Measurements from ENCODE around the gene MPP7.
"Not testable (repeated sequence)": the region's sequence is repeated elsewhere in the genome, so short reads cannot be mapped to it uniquely, and the experiment has no call there.

The MPP7 gene

DNA sequence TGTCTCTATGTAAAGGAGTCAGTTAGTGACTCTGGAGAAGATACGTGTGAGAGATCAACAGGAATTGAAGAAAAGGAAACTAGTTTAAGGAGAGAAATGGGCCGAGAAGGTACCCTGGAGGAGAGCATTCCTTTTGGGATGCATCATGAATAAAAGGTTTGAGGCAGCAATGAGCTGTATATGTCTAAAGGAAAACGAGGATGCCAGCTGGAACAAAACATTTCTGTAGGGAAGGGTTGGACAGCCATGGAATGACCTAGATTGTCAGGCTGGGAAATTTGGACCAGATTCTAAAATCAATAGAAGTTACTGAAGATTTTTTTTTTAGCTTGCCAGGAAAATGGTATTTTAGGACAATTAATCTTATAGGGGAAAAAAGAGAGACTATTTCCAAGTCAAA lies 17.2 kb upstream of the MPP7 start:
- DNase-seq (ENCODE audit: low read depth in 1 of 2, low spot score in 1 of 2) = no peak
- in situ Hi-C loops (cut with HindIII; ENCODE audit: low pct_unique_long_range_greater_than_20kb, low sequenced_read_pairs) = no loop called here
- no peak for TF ChIP-seq JUND (IDR thresholded peaks at IDR 0.05; ENCODE audit: low read depth)

DNA sequence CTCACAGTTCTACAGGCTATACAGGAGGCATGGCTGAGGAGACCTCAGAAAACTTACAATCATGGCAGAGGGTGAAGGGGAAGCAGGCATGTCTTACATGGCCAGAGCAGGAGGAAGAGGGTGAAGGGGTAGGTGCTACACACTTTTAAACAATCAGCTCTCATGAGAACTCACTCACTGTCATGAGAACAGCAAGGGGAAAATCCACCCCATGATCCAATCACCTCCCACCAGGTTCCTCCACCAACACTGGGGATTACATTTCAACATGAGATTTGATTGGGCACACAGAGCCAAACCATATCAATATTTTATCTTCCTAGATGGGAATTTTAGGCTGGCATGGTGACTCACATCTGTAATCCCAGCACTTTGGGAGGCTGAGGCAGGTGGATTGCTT lies 16.2 kb upstream of the MPP7 start:
- in situ Hi-C loops (cut with HindIII; ENCODE audit: low pct_unique_long_range_greater_than_20kb, low sequenced_read_pairs) = not testable (repeated sequence)

DNA sequence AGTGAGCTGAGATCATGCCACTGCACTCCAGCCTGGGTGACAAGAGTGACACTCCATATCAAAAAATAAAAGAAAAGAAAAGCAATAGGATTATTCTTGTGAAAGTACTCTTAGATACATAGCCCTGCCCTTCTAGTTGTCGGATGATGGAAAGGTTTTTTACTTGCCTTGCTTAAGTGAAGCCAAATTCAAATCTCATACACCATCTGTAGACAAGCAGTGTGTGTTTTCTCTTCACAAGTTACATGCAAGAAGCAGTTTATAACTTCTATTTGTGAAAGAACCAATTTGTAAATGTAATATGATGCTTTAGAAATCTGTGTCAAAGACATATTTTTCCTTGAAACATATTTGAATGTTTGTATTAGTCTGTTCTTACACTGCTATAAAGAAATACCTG lies 15.8 kb upstream of the MPP7 start:
- in situ Hi-C loops (cut with HindIII; ENCODE audit: low pct_unique_long_range_greater_than_20kb, low sequenced_read_pairs) = no loop called here

More for the DNA sequence above, 16.2 kb upstream of the MPP7 start:
- DNase-seq (ENCODE audit: low read depth in 1 of 2, low spot score in 1 of 2) = not testable (repeated sequence)

DNA sequence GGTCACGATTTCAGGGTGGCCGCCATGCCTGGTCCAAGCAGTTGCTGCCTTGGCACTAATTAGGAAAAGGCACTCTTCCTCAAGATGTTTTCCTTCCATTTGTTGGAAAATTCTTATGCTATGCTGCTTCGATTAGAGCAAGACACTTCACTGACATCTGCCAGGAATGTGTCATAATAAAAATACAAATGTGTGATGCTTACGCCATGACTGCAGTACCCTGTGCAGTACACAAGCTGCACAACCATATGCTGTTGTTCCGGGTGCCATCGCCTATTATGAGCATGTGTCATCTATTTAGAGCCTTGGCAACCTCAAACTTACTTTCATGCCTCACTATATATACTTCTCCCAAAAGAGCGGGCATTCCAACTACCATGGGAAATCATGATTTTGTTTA lies 14.9 kb upstream of the MPP7 start:
- in situ Hi-C loops (cut with HindIII; ENCODE audit: low pct_unique_long_range_greater_than_20kb, low sequenced_read_pairs) = no loop called here
- TF ChIP-seq JUND (IDR thresholded peaks at IDR 0.05; ENCODE audit: low read depth) = no peak
- DNase-seq (ENCODE audit: low read depth in 1 of 2, low spot score in 1 of 2) = no peak

More for the DNA sequence above, 15.8 kb upstream of the MPP7 start:
- no peak for DNase-seq (ENCODE audit: low read depth in 1 of 2, low spot score in 1 of 2)
- no peak for TF ChIP-seq JUND (IDR thresholded peaks at IDR 0.05; ENCODE audit: low read depth)

DNA sequence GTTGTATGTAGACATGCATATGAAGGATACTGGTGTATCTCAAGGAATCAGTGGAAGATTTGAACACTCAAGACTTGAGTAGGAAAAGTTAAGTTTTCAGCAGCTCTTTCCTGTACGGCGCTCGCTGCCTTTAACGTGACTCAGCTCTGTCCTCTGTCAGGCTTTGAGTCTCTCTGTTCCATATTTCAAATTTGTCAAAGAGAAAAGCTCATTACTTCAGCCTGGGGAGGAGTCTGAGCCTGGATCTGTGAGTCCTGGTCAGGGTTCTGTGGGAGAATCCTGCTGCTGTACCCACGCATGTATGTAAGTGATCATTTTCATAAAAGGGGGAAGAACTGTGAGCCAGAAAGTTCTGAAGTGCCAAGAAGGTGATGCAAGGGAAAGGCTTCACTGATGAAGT lies 13.8 kb upstream of the MPP7 start:
- TF ChIP-seq JUND (IDR thresholded peaks at IDR 0.05; ENCODE audit: low read depth) = no peak
- in situ Hi-C loops (cut with HindIII; ENCODE audit: low pct_unique_long_range_greater_than_20kb, low sequenced_read_pairs) = no loop called here

DNA sequence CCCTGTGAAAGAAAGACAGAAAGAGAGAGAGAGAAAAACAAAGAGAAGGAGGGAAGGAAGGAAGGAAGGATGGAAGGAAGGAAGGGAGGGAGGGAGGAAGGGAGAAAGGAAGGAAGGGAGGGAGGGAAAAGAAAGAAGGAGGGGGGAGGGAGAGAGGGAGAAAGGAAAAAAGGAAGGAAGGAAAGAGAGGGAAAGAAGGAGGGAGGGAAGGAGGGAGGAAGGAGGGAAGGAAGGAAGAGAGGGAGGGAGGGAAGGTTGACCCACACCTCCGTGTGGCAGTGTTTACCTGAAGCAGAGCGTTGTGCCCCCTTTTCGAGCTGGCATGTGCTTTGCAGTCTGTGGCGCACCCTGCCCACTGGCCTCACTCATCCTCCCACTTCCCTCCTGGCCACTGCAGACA lies 12.3 kb upstream of the MPP7 start:
- no peak for TF ChIP-seq JUND (IDR thresholded peaks at IDR 0.05; ENCODE audit: low read depth)
- in situ Hi-C loops (cut with HindIII; ENCODE audit: low pct_unique_long_range_greater_than_20kb, low sequenced_read_pairs) = no loop called here
- DNase-seq (ENCODE audit: low read depth in 1 of 2, low spot score in 1 of 2) = no peak

More for the DNA sequence above, 13.8 kb upstream of the MPP7 start:
- DNase-seq (ENCODE audit: low read depth in 1 of 2, low spot score in 1 of 2) = no peak

DNA sequence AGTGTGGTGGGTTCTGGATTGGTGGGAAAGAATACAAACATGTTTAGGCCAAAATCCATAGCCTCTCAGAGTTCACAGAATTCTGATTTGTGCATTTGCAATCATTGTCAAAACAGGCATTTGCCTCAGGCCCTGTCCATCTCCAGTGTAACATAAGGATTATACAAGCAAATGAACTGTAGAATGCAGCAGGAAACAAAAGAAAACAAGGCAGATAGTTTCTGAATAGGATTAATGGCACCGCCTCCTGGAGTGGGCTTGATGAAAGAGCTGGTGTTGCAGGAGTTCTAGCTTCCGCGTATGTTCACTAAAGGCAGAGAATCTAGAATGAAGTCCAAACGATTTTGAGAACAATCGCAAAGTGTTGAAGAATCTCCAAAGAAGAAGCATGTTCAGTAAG lies 11.3 kb upstream of the MPP7 start:
- in situ Hi-C loops (cut with HindIII; ENCODE audit: low pct_unique_long_range_greater_than_20kb, low sequenced_read_pairs) = no loop called here
- no peak for TF ChIP-seq JUND (IDR thresholded peaks at IDR 0.05; ENCODE audit: low read depth)
- no peak for DNase-seq (ENCODE audit: low read depth in 1 of 2, low spot score in 1 of 2)

DNA sequence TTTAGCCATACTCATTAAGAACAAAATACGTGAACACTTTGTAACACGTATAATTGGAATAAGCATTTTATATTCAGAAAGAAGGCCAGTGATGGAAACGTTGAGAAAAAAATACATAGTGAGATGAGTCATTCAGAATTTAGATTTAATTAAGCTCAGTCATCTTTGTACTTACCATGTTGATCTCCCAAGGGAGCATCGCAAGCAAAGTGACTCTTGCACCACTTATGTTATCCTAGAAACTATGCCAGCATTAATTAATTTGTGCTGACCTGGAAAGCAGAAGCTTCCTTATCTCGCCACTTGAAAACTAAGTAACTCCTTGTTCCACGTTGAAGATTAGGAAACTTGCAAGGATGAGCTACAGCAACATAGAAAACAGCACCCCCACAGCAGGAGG lies 9.7 kb upstream of the MPP7 start:
- TF ChIP-seq JUND (IDR thresholded peaks at IDR 0.05; ENCODE audit: low read depth) = no peak
- in situ Hi-C loops (cut with HindIII; ENCODE audit: low pct_unique_long_range_greater_than_20kb, low sequenced_read_pairs) = no loop called here
- no peak for DNase-seq (ENCODE audit: low read depth in 1 of 2, low spot score in 1 of 2)

DNA sequence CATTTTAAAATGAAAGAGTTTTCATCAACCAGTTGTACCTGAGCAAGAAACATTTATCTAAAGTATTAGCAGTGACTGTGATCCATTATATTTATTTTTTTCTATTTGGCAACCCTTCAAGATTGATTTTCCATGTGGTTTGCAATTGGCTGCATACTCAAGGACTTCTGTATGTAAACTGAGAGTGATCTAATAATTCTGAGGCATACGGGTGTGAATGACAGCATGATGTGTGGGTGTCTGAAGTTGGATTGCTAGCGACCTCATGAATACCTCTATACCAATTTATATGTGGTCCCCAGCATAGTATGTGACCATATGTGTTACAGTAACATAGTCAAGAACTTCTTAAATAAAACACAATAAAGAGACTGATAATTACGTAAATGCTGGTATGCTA lies 8.2 kb upstream of the MPP7 start:
- no peak for DNase-seq (ENCODE audit: low read depth in 1 of 2, low spot score in 1 of 2)
- no peak for TF ChIP-seq JUND (IDR thresholded peaks at IDR 0.05; ENCODE audit: low read depth)
- in situ Hi-C loops (cut with HindIII; ENCODE audit: low pct_unique_long_range_greater_than_20kb, low sequenced_read_pairs) = no loop called here

DNA sequence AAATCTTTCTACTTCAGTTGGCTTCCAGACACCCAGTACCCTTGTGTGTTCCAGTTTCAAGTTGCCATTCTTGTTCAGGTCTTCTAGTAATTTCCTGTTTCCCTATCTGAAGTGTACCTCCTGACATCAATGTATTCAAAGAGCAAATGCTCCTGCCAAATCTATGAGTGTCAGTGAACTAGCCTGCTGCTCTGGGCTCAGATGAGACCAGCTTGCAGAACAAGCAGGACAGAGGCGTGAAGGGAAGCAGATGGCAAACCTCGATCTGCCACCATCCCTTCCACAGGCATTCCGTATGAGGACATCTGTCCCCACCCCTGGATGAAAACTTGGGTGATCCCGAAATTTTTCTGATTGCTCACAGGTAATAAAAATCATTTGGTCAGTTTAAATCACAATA lies 4.4 kb upstream of the MPP7 start:
- in situ Hi-C loops (cut with HindIII; ENCODE audit: low pct_unique_long_range_greater_than_20kb, low sequenced_read_pairs) = no loop called here
- no peak for DNase-seq (ENCODE audit: low read depth in 1 of 2, low spot score in 1 of 2)
- no peak for TF ChIP-seq JUND (IDR thresholded peaks at IDR 0.05; ENCODE audit: low read depth)

DNA sequence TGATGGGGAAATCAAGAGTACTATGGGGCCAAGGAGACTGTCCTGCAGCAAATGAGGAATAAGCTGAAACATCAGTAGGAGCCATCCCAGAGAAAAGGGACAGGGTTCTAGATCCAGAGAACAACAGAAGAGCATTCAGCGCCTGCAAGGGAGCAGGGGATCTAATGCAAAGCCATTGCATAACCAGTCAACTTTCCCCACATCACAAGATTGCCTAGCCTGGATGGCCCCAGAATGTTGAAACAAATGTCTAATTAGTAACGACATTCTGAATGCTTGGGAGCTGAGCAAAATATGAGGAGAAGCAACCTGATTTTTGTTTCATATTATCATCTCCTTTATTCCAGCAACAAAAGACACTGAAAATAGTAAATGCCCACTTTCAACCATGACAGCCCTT lies 2.7 kb upstream of the MPP7 start:
- in situ Hi-C loops (cut with HindIII; ENCODE audit: low pct_unique_long_range_greater_than_20kb, low sequenced_read_pairs) = no loop called here
- no peak for DNase-seq (ENCODE audit: low read depth in 1 of 2, low spot score in 1 of 2)
- no peak for TF ChIP-seq JUND (IDR thresholded peaks at IDR 0.05; ENCODE audit: low read depth)

DNA sequence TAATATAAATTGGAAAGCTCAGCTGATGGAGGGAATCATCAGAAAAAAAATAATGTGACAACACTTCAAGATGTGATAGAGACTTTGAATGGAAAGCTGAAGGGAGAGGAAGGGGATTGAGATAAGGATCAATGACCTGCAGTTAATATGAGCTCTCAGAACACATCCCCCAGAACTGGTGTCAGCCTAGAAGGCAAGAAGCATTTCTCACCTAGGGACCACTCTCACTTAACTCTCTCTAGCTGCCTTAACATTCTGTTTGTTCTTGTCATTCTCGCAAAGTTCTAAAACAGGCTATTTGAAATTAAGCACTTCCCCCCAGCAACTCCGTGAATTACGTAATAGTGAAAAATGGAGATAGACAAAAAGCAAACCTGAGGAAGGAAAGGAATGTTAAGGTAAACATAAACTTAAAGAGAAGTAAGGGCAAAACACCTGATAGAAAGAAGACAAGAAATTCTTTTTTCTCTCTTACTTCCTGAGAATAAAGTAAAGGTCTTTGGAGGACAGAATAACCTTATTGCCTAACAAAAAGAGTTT lies 1.2 kb upstream of the MPP7 start:
- in situ Hi-C loops (cut with HindIII; ENCODE audit: low pct_unique_long_range_greater_than_20kb, low sequenced_read_pairs) = no loop called here
- no peak for TF ChIP-seq JUND (IDR thresholded peaks at IDR 0.05; ENCODE audit: low read depth)
- DNase-seq (ENCODE audit: low read depth in 1 of 2, low spot score in 1 of 2) = no peak

DNA sequence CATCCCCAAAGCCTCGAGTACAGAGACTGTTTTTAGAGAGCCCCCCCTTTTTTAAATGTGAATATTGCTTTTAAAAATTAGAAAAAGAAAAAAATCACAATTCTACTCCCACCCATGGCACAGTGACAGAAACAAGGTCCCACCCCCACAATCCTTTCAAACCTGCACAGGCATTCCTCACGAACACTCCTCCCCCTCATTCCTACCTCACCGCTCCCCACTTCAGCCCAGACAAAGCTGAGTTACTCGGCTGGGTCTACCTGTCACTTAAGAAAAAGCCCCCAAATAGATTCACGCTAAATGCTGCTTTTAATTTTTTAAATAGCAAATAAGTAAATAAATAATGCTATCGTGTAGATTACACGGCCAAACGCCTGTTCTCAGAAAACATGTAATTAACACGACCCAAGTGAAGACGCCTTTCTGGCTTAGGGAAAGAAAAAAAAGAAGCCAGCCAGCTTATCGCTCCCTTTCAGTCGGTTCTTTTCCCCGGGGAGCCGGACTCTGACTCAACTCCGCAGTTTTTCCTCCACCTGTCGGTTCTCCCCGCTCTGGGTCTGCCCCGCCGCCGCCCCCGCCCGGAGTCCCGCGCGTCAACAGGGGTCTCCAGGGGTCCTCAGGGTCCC lies 739 bp downstream of the MPP7 start:
- in situ Hi-C loops (cut with HindIII; ENCODE audit: low pct_unique_long_range_greater_than_20kb, low sequenced_read_pairs) = no loop called here
- DNase-seq (ENCODE audit: low read depth in 1 of 2, low spot score in 1 of 2) = peak in 1 of 2 experiments; percentile 31
- no peak for TF ChIP-seq JUND (IDR thresholded peaks at IDR 0.05; ENCODE audit: low read depth)

DNA sequence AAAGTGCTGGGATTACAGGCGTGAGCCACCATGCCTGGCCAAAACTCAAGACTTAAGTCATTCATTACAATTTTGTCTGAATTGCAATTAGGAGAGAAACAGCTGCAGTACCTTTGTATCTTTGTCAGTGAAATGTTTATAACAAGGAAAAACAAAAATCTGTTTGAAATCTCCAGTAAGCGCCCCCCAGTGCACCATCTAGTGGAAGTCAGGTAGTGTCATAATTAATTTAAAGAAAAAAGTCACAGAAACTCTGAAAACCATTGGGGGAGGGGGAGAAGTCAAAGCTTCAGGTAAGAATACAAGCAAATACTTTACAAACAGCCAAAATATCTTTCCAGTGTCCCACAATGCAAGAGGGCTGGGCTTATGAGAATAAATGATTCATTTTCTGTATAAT lies 2.8 kb downstream of the MPP7 start:
- TF ChIP-seq JUND (IDR thresholded peaks at IDR 0.05; ENCODE audit: low read depth) = no peak
- in situ Hi-C loops (cut with HindIII; ENCODE audit: low pct_unique_long_range_greater_than_20kb, low sequenced_read_pairs) = no loop called here
- no peak for DNase-seq (ENCODE audit: low read depth in 1 of 2, low spot score in 1 of 2)

Measured in T47D (cell line).